Measurements from ENCODE around the gene NPTX2.

The NPTX2 gene

DNA sequence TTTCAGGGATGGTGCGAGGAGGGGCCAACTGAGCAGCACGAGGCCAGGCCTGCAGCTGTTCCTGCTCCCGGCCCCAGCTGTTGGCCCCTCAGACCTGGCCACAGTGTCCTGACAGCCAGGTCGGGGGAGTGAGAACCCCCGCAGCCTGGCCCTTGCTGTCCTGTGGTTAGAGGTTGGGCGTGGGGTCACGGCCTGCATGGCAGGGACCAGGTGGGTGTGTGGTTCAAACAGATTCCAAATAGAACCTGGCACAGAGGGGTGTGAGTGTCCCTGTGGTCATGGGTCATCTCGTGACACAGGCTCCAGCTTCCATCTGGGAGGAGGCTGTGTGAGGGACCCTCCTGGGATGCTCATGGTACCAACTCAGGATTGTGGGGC is 10.3 kb downstream of the NPTX2 start:
- Histone ChIP-seq H3K4me3 (ENCODE audit: low read depth, low read length) (no peak overlapping the region), H3K36me3 (peaks cover 56% of the 10 kb centered on the region), H3K27ac (no peak overlapping the region), H3K27me3 (ENCODE audit: insufficient read depth, low read depth, severe bottlenecking) (no peaks in the 10 kb centered on the region), H3K9me3 (ENCODE audit: severe bottlenecking) (no peaks in the 10 kb centered on the region)
- no peak for DNase-seq
- TF ChIP-seq CTCF (IDR thresholded peaks at IDR 0.05; ENCODE audit: low read depth, low read length), result no peak

GRCh38 chr7:98628418-98628817 is 11.3 kb downstream of the NPTX2 start:
- no peak for DNase-seq
- Histone ChIP-seq H3K9me3 (ENCODE audit: severe bottlenecking) (no peaks in the 10 kb centered on the region), H3K36me3 (peaks cover 48% of the 10 kb centered on the region), H3K27me3 (ENCODE audit: insufficient read depth, low read depth, severe bottlenecking) (no peaks in the 10 kb centered on the region), H3K4me3 (ENCODE audit: low read depth, low read length) (no peak overlapping the region), H3K27ac (no peak overlapping the region)
- no peak for TF ChIP-seq CTCF (IDR thresholded peaks at IDR 0.05; ENCODE audit: low read depth, low read length)

DNA sequence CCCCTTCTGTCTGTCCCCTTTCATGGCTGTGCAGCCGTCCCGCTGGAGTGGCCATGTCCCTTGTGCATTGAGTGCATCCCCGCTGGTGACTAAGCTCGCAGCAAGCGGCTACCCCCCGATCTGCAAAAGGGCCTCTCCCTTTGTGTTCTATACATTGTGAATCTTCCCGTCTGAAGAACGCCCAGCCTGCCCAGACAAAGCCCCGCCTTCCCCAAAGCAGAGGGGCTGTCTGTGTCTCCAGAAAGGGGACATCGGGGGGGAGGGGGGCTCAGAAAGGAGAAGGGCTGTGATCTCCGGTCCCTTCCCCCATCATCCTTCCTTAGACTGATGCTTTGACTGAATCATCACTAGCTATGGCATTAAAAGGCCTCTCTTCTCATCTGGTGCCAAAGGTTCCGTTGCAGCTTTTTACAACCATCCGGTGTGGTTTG is 11.9 kb downstream of the NPTX2 start:
- no peaks in the 10 kb centered on the region for H3K9me3 ChIP-seq (ENCODE audit: severe bottlenecking)
- H3K4me3 ChIP-seq (ENCODE audit: low read depth, low read length), result no peak overlapping the region
- no peaks in the 10 kb centered on the region for H3K27me3 ChIP-seq (ENCODE audit: insufficient read depth, low read depth, severe bottlenecking)
- H3K36me3 ChIP-seq, result peaks cover 44% of the 10 kb centered on the region
- no peak for TF ChIP-seq CTCF (IDR thresholded peaks at IDR 0.05; ENCODE audit: low read depth, low read length)
- DNase-seq, result no peak
- no peak overlapping the region for H3K27ac ChIP-seq

- Histone ChIP-seq H3K27ac (no peak overlapping the region), H3K4me3 (ENCODE audit: low read depth, low read length) (no peak overlapping the region), H3K27me3 (ENCODE audit: insufficient read depth, low read depth, severe bottlenecking) (no peaks in the 10 kb centered on the region), H3K9me3 (ENCODE audit: severe bottlenecking) (no peaks in the 10 kb centered on the region), H3K36me3 (peaks cover 33% of the 10 kb centered on the region)
- no peak for DNase-seq
- no peak for TF ChIP-seq CTCF (IDR thresholded peaks at IDR 0.05; ENCODE audit: low read depth, low read length)
Observed at GRCh38 chr7:98630149-98630548, 13.1 kb downstream of the NPTX2 start.

- H3K9me3 ChIP-seq (ENCODE audit: severe bottlenecking), result no peaks in the 10 kb centered on the region
- DNase-seq, result no peak
- no peak overlapping the region for H3K4me3 ChIP-seq (ENCODE audit: low read depth, low read length)
- H3K36me3 ChIP-seq, result peaks cover 27% of the 10 kb centered on the region
- no peaks in the 10 kb centered on the region for H3K27me3 ChIP-seq (ENCODE audit: insufficient read depth, low read depth, severe bottlenecking)
- no peak overlapping the region for H3K27ac ChIP-seq
- no peak for TF ChIP-seq CTCF (IDR thresholded peaks at IDR 0.05; ENCODE audit: low read depth, low read length)
Observed at GRCh38 chr7:98630770-98631169, 13.7 kb downstream of the NPTX2 start.

DNA sequence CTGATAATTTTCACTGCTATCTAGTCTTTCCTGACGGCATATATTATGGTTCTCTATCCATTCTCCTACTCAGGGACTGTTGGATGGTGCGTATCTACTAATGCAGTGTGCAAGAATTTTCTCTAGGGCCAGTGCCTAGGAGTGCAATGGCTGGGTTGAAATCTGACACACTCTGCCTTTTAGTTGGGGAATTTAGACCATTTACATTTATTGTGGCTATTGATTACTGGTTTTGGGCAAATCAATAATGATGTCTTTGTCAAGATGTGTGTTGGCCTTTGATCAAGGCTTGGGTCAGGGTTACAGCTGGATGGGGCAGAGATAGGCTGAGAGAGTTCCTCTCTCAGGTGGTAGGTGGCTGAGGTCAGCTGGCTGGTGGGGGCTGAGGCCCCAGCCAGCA is 21.8 kb downstream of the NPTX2 start:
- TF ChIP-seq CTCF (IDR thresholded peaks at IDR 0.05; ENCODE audit: low read depth, low read length), result no peak
- Histone ChIP-seq H3K36me3 (no peaks in the 10 kb centered on the region), H3K27me3 (ENCODE audit: insufficient read depth, low read depth, severe bottlenecking) (no peaks in the 10 kb centered on the region), H3K9me3 (ENCODE audit: severe bottlenecking) (peaks cover 7% of the 10 kb centered on the region), H3K4me3 (ENCODE audit: low read depth, low read length) (no peak overlapping the region), H3K27ac (no peak overlapping the region)
- no peak for DNase-seq
